ENCODE results near the gene SCFD2. TPM values are rescaled to one million over a fixed set of nuclear protein-coding genes. Genes with fewer than 3 reads are reported as not detected.

The SCFD2 gene
- total RNA-seq, 4 donors from 2014 or later = 12.7 to 23.7 (median 18.3) TPM

DNA sequence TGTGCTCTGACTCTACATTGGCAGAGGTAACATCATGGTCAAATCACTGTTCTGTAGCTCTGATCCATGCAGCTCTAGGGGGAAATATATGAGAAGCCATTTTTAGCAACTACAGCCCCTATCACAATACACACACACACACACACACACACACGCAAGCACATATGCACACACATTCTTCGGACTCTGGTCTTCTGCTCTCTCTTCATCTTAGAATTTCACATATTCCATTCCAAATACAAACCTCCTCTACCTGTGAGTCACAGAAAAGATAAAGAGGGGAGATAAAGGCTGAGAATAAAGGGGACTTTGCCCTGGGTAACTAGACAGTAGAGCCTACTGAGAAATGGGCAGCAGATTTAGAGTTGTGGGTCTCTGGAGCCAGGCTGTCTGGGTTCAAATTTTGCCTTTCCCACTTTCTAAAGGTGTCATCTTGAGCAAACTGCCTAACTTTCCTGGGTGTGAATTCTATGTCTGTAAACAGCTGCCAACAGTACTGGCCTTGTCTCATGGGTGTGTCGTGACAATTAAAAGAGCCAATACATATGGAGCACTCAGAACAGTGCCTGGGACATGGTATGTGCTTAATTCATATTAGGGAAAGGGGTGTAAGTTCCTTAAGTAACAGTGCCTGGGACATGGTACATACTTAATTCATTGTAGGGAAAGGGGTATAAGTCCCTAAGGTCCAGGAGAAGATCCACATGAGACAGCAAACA lies 515.3 kb downstream of the SCFD2 start:
- Histone ChIP-seq H3K9me3 (no peaks in the 10 kb centered on the region), H3K4me1 (peaks cover 0 to 11% (median 3%) of the 10 kb centered on the region in 4 donors), H3K4me3 (no peak overlapping the region), H3K27me3 (no peaks in the 10 kb centered on the region), H3K36me3 (no peaks in the 10 kb centered on the region), H3K27ac (no peak overlapping the region)
- in situ Hi-C loops (cut with MboI; ENCODE audit: low pct_ligation_motif_present in 1 of 4, low pct_unique_long_range_greater_than_20kb in 1 of 4, low sequenced_read_pairs in 3 of 4) = no loop called here
- no peak for DNase-seq
- WGBS, 2 donors (ENCODE audit: low coverage in 1 of 2) = 74 to 86% methylated on average over 2 to 3 of the region's 3 CpGs
- intact Hi-C loops (cut with DNase I; ENCODE audit: low total_unique reads) = no loop called here
- TF ChIP-seq CTCF (IDR thresholded peaks at IDR 0.05) (no peak), POLR2A (IDR thresholded peaks at IDR 0.05) (no peak), EP300 (IDR thresholded peaks at IDR 0.05; ENCODE audit: low read depth) (no peak), POLR2AphosphoS5 (IDR thresholded peaks at IDR 0.05) (no peak)

GRCh38 chr4:52848254-52848653 lies 517.6 kb downstream of the SCFD2 start:
- no peaks in the 10 kb centered on the region for H3K36me3 ChIP-seq
- H3K27ac ChIP-seq = no peak overlapping the region
- H3K4me1 ChIP-seq = peaks cover 0 to 6% (median 3%) of the 10 kb centered on the region in 4 donors
- H3K27me3 ChIP-seq = no peaks in the 10 kb centered on the region
- no peak for TF ChIP-seq POLR2A (IDR thresholded peaks at IDR 0.05)
- TF ChIP-seq CTCF (IDR thresholded peaks at IDR 0.05) = no peak
- no peaks in the 10 kb centered on the region for H3K9me3 ChIP-seq
- intact Hi-C loops (cut with DNase I; ENCODE audit: low total_unique reads) (no loop called here), in situ Hi-C loops (cut with MboI; ENCODE audit: low pct_ligation_motif_present in 1 of 4, low pct_unique_long_range_greater_than_20kb in 1 of 4, low sequenced_read_pairs in 3 of 4) (no loop called here)
- WGBS, 2 donors (ENCODE audit: low coverage in 1 of 2) = 66 to 76% methylated on average over 6 of the region's 6 CpGs
- H3K4me3 ChIP-seq = no peak overlapping the region
- no peak for DNase-seq

DNA sequence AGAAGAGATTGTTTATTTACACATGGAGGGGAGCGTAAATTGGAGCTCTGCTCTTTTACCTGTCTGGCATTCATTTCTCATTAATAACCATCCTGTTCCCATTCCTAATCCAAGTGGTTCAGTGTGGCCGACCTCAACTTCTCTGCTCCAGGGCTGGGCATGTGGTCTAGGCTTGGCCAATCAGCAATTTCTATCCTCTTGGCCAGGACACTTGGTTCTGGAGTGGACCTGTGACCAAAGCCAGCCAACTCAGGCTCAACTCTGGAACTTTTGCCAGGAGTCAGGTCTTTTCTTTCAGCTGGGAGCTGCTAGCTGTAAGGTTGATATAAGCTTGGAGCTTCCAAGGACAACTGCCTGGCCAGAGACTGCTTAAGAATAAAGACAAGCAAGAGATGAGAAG lies 519.4 kb downstream of the SCFD2 start:
- whole genome bisulfite sequencing, 2 donors (ENCODE audit: low coverage in 1 of 2) = 83 to 86% methylated on average over 1 to 2 of the region's 2 CpGs
- Histone ChIP-seq H3K9me3 (no peaks in the 10 kb centered on the region), H3K27me3 (no peaks in the 10 kb centered on the region), H3K27ac (no peak overlapping the region), H3K4me1 (peaks cover 0 to 4% (median 3%) of the 10 kb centered on the region in 4 donors), H3K4me3 (no peak overlapping the region), H3K36me3 (no peaks in the 10 kb centered on the region)
- intact Hi-C loops (cut with DNase I; ENCODE audit: low total_unique reads) (no loop called here), in situ Hi-C loops (cut with MboI; ENCODE audit: low pct_ligation_motif_present in 1 of 4, low pct_unique_long_range_greater_than_20kb in 1 of 4, low sequenced_read_pairs in 3 of 4) (no loop called here)
- DNase-seq = no peak
- TF ChIP-seq POLR2AphosphoS5 (IDR thresholded peaks at IDR 0.05) (no peak), EP300 (IDR thresholded peaks at IDR 0.05; ENCODE audit: low read depth) (no peak), POLR2A (IDR thresholded peaks at IDR 0.05) (no peak), CTCF (IDR thresholded peaks at IDR 0.05) (no peak)

DNA sequence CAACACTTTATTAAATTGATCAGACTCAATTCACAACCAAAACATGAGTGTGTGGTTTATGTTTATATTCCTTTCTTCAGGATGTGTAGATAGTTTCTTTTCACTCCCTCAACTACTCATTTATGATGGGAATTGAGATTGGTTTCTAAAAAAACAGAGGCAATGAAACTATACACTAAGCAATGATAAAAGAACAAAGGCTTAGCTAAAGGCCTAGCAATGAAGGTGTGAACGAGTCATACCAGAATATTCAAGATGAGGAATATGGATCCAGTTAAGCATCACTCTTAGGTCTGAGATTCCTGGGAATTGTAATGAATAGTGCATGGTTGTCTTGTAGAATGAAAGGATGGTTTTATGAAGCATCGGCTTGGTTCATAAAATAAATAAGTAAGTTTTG lies 521.3 kb downstream of the SCFD2 start:
- DNase-seq = no peak
- H3K4me3 ChIP-seq = no peak overlapping the region
- no peak overlapping the region for H3K27ac ChIP-seq
- in situ Hi-C loops (cut with MboI; ENCODE audit: low pct_ligation_motif_present in 1 of 4, low pct_unique_long_range_greater_than_20kb in 1 of 4, low sequenced_read_pairs in 3 of 4) (no loop called here), intact Hi-C loops (cut with DNase I; ENCODE audit: low total_unique reads) (no loop called here)
- no peaks in the 10 kb centered on the region for H3K9me3 ChIP-seq
- peaks cover 0 to 5% (median 3%) of the 10 kb centered on the region in 4 donors for H3K4me1 ChIP-seq
- H3K27me3 ChIP-seq = no peaks in the 10 kb centered on the region
- no peaks in the 10 kb centered on the region for H3K36me3 ChIP-seq
- TF ChIP-seq POLR2AphosphoS5 (IDR thresholded peaks at IDR 0.05) (no peak), CTCF (IDR thresholded peaks at IDR 0.05) (no peak), EP300 (IDR thresholded peaks at IDR 0.05; ENCODE audit: low read depth) (no peak), POLR2A (IDR thresholded peaks at IDR 0.05) (no peak)
- WGBS, 2 donors (ENCODE audit: low coverage in 1 of 2) = 89% methylated on average over 2 of the region's 2 CpGs; no CpG with 5 or more reads in 1 of the 2 donors
